Pancreas (tissue), 10 donors: ENCODE results near the gene RGL4. TPM values are rescaled to one million over a fixed set of nuclear protein-coding genes. Genes with fewer than 3 reads are reported as not detected.

ENCODE experiments used
- ATAC-seq, 4 donors: fragments of 200-7000 bp; cut with Tn5 transposase; one replicate each; pipeline versions ENCODE4 v1.8.0 to v1.9.1; 2020; ENCODE audit warnings: mild to moderate bottlenecking in 4 of 4, moderate library complexity in 4 of 4
- DNase-seq, 6 donors: peaks; one replicate each; pipeline ENCODE4 v3.0.0-alpha.2; 2020
- FAIRE-seq: peaks from 2 replicates; lab custom pipeline; 2012; peaks lifted over from hg19 to GRCh38; lab: Jason Lieb, UNC
- H3K27ac ChIP-seq, 4 donors: fragments of 200-600 bp; sonication (generic); 1 replicate in 3 of 4; 2 replicates in 1 of 4; pipeline versions ENCODE4 v1.5.0 to v1.8.0; 2020
- H3K27me3 ChIP-seq, 4 donors: fragments of 200-600 bp; one replicate each; pipeline ENCODE4 v1.8.0; 2021
- H3K36me3 ChIP-seq, 3 donors: fragments of 200-600 bp; sonication (generic) in 1 of 3; one replicate each; pipeline versions ENCODE4 v1.5.0 to v1.8.0; 2020 to 2021
- H3K4me1 ChIP-seq, 3 donors: fragments of 200-600 bp; one replicate each; pipeline ENCODE4 v1.8.0; 2021
- H3K4me3 ChIP-seq, 4 donors: fragments of 200-600 bp; sonication (generic) in 2 of 4; one replicate each; pipeline versions ENCODE4 v1.5.0 to v1.8.0; 2020 to 2021
- H3K9me3 ChIP-seq, 4 donors: fragments of 200-600 bp; one replicate each; pipeline ENCODE4 v1.8.0; 2021
- WGBS, 2 donors: extraction: QIAGEN DNeasy Blood & Tissue Kit; methylation state at CpG; one replicate each; pipeline ENCODE4 v1.1.7; 2013; 5-methylcytosine and 5-hydroxymethylcytosine counted together
- intact Hi-C, 3 donors: fragments of 100-400 bp; cut with DNase I; formaldehyde crosslinking; loops; one replicate each; pipeline versions ENCODE4 v1.11.1 to v1.14.2; 2022
- polyA plus RNA-seq, 2 donors: library from polyadenylated mRNA; stranded (reverse); fragments of 200-250 nt; gene quantifications; one replicate each; pipeline ENCODE4 v1.2.3, GENCODE V29; 2013
- total RNA-seq, 6 donors: library from RNA; stranded (reverse); fragmentation: NEBNext Ultra II Directional in 4 of 6; extraction: Animal tissue kit (Norgen Biotek cat#: 25700) in 4 of 6; gene quantifications; one replicate each; pipeline versions ENCODE4 v1.2.1 to v1.2.4, GENCODE V29; 2021 to 2023
- TF ChIP-seq, protein P1 (sequence below), 4 donors: fragments of 200-600 bp; sonication (generic) in 3 of 4; IDR thresholded peaks; one replicate each; pipeline versions ENCODE4 v1.5.0 to v1.8.0; 2021; ENCODE audit warnings: antibody characterized with exemption in 4 of 4
- donor health status: healthy with polysubstance abuse.
- donor health status: DM: no; HTN: no; CAD: no; lungs with moderate emphysema.
- donor health status: DM: no; HTN: no; CAD: no.
- donor health status: control.
- donor health status: control.
- donor health status: Bipolar disorder and iron deficiency.
- donor health status: DM: yes; HTN: yes; CAD: no.
- donor health status: DM: no; HTN: no; CAD: no.
- donor health status: DM: no; HTN: no; CAD: no.
- donor health status: DM: yes; HTN: yes; CAD: no.

Gene RGL4
- total and polyA plus RNA-seq, 8 donors: 0.42 to 0.95 (median 0.61) TPM; not detected in 4

DNA sequence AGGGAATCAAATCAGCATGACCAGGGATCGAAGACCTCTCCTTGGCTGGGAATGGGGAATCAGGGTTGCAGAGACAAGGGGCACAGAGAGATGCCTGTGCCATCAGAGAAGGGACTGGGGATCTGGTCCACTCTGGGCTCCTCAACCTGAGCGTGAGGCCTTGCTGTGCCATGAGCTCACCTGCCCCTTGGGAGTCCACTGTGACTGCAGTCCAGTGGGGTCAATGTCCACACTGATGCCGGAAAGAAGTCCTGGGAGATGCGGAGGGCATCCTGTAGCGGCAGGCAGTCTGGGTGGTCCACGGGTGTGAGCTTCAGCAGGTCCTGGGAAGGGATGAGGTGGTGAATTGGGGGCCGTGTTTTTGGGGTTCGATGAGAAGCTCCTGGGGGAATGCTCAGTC lies 7.3 kb upstream of the RGL4 start:
- Histone ChIP-seq H3K4me1 (no peaks in the 10 kb centered on the region), H3K4me3 (no peak overlapping the region), H3K27me3 (no peaks in the 10 kb centered on the region), H3K27ac (no peak overlapping the region), H3K9me3 (no peaks in the 10 kb centered on the region), H3K36me3 (no peaks in the 10 kb centered on the region)
- DNase-seq (no peak), ATAC-seq (no peak), FAIRE-seq (no peak)
- 92 to 98% methylated on average over 8 of the region's 8 CpGs for WGBS, 2 donors
- intact Hi-C loops: no loop called here
- TF ChIP-seq, protein P1, sequence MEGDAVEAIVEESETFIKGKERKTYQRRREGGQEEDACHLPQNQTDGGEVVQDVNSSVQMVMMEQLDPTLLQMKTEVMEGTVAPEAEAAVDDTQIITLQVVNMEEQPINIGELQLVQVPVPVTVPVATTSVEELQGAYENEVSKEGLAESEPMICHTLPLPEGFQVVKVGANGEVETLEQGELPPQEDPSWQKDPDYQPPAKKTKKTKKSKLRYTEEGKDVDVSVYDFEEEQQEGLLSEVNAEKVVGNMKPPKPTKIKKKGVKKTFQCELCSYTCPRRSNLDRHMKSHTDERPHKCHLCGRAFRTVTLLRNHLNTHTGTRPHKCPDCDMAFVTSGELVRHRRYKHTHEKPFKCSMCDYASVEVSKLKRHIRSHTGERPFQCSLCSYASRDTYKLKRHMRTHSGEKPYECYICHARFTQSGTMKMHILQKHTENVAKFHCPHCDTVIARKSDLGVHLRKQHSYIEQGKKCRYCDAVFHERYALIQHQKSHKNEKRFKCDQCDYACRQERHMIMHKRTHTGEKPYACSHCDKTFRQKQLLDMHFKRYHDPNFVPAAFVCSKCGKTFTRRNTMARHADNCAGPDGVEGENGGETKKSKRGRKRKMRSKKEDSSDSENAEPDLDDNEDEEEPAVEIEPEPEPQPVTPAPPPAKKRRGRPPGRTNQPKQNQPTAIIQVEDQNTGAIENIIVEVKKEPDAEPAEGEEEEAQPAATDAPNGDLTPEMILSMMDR (IDR thresholded peaks at IDR 0.05): no peak

GRCh38 chr22:23684026-23684425 lies 6.8 kb upstream of the RGL4 start:
- intact Hi-C loops: no loop called here
- ATAC-seq (no peak), FAIRE-seq (no peak), DNase-seq (no peak)
- no peaks in the 10 kb centered on the region for H3K4me1 ChIP-seq
- H3K9me3 ChIP-seq: no peaks in the 10 kb centered on the region
- TF ChIP-seq, protein P1 (IDR thresholded peaks at IDR 0.05): no peak
- H3K27ac ChIP-seq: no peak overlapping the region
- H3K36me3 ChIP-seq: no peaks in the 10 kb centered on the region
- no peaks in the 10 kb centered on the region for H3K27me3 ChIP-seq
- no peak overlapping the region for H3K4me3 ChIP-seq
- 81% methylated on average over 6 of the region's 6 CpGs for WGBS, 2 donors

GRCh38 chr22:23684561-23685031 lies 6.2 kb upstream of the RGL4 start:
- DNase-seq (no peak), ATAC-seq (no peak), FAIRE-seq (no peak)
- Histone ChIP-seq H3K27ac (no peak overlapping the region), H3K27me3 (no peaks in the 10 kb centered on the region), H3K4me1 (no peaks in the 10 kb centered on the region), H3K4me3 (no peak overlapping the region), H3K9me3 (no peaks in the 10 kb centered on the region), H3K36me3 (no peaks in the 10 kb centered on the region)
- intact Hi-C loops: no loop called here
- 87 to 89% methylated on average over 7 to 8 of the region's 8 CpGs for WGBS, 2 donors
- TF ChIP-seq, protein P1 (IDR thresholded peaks at IDR 0.05): no peak

GRCh38 chr22:23685205-23685784 lies 5.5 kb upstream of the RGL4 start:
- 96 to 98% methylated on average over 4 to 5 of the region's 5 CpGs for WGBS, 2 donors
- FAIRE-seq (no peak), DNase-seq (peak in 1 of 6 donors; percentile 26), ATAC-seq (no peak)
- intact Hi-C loops: no loop called here
- H3K27me3 ChIP-seq: no peaks in the 10 kb centered on the region
- TF ChIP-seq, protein P1 (IDR thresholded peaks at IDR 0.05): no peak
- no peaks in the 10 kb centered on the region for H3K4me1 ChIP-seq
- H3K36me3 ChIP-seq: no peaks in the 10 kb centered on the region
- H3K4me3 ChIP-seq: no peak overlapping the region
- no peaks in the 10 kb centered on the region for H3K9me3 ChIP-seq
- H3K27ac ChIP-seq: no peak overlapping the region

GRCh38 chr22:23686416-23687024 lies 4.3 kb upstream of the RGL4 start:
- Histone ChIP-seq H3K27ac (no peak overlapping the region), H3K9me3 (no peaks in the 10 kb centered on the region), H3K36me3 (no peaks in the 10 kb centered on the region), H3K27me3 (no peaks in the 10 kb centered on the region), H3K4me1 (no peaks in the 10 kb centered on the region), H3K4me3 (no peak overlapping the region)
- 88 to 92% methylated on average over 7 of the region's 7 CpGs for WGBS, 2 donors
- no peak for ATAC-seq
- peak in 1 of 6 donors; percentile 23 for DNase-seq
- TF ChIP-seq, protein P1 (IDR thresholded peaks at IDR 0.05): no peak
- intact Hi-C loops: no loop called here
- FAIRE-seq: no peak
